Erythroblast (primary cell): ENCODE measurements around the gene LDLRAD4.

ENCODE experiments used
- GATA1 ChIP-seq: IDR thresholded peaks from 2 replicates; pipeline ENCODE4 v1.6.1; 2011; ENCODE audit warnings: low read depth, mild to moderate bottlenecking, control low read depth, low read length, moderate library complexity
- POLR2A ChIP-seq: IDR thresholded peaks from 2 replicates; pipeline ENCODE4 v1.6.1; 2011; ENCODE audit warnings: mild to moderate bottlenecking, low read length

DNA sequence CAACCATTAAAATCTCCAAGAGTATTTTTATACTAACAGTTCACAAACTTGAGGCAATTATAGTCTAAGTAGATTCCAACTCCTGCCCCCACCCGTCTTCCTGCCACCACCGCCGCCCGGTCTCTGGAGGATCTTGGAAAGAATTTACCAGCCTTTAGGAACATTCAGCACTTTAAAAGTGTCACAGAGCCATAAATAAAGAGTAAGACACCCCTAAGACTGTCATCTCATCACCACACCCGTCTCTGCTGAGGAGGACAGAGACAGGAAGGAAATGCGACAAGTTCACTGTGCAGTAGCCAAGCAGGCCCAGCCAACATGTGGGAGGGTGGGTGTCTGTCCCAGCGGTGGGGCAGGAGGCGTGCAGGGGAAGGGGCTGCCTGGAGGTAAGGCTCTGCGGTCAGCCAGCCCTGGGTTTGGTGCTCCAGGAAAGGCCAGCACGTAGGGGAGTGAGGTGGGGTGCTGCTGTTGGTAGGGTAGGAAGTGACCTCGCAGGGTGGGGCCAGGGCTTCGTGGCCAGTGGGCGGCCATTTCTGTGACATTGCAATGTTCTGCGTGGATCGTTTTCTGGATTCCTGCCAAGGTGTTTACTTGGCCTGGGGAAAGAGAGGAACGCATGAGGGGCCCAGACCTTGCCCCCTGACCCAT is 396.2 kb downstream of the LDLRAD4 start:
- TF ChIP-seq POLR2A (no peak), GATA1 (no peak)
